OCI-M2 (cell line): Measurements from ENCODE around the gene RITA1.

Experiments
- DNase-seq: peaks from one replicate; lab custom pipeline; 2025; ENCODE audit not compliant: unreplicated experiment; lab: John Stamatoyannopoulos, UW

The RITA1 gene

DNA sequence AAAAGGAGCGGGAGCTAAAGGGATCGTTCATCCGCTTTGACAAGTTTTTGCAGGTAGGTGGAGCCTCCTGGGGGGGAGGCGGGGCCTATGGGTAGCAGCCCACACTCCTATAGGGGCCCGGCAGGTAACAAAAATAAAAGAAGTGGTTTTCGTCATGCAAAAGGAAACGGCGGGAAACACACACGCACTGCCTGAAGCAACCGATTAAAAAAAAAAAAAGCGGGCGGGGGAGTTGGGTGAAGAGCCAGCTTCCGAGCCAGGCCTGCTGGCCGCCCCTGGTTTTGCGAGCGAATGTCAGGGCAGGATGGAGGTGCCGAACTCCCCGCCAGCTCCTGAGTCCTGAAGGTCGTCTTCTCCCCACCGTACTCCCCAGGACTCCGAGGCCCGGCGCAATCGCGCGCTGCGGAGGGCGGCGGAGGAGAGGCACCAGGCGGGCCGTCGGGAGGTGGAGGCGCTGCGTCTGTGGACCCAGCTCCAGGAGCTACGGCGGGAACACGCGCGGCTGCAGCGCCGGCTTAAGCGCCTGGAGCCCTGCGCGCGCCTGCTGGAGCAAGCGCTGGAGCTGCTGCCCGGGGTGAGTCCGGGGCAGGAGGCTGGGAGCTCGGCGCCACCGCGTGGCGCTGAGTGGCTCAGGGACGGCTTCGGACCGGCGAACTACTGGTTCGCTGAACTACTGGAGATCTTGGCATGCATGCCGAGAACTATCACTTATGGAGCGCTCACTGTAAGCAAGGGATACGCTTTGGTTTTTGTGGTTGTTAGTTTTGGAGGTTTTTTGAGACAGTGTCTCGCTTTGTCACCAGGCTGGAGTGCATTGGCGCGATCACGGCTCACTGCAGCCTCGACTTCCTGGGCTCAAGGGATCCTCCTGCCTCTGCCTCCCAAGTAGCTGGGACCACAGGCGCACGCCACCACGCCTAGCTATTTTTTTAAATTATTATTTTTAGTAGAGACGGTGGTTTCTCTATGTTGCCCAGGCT is 32.4 kb upstream of the RITA1 start:
- DNase-seq: no peak

GRCh38 chr12:113154351-113154973 is 31.1 kb upstream of the RITA1 start:
- no peak for DNase-seq

GRCh38 chr12:113155060-113155459 is 30.5 kb upstream of the RITA1 start:
- DNase-seq: no peak

DNA sequence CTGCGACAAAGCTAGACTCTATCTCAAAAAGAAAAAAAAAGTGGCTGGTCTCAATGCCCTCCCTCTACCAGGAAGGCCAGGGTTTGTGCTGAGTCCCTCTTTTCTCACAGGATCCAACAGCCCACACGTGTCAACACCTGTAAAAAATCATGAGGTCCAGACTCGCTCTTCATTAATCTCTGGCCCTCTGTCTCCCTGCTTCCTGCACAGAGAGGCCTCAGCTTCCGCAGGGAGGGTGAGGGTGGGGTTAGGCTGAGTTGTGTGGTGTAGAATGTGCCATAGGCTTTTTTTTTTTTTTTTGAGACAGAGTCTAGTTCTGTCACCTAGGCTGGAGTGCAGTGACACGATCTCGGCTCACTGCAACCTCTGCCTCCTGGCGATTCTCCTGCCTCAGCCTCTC is 29.9 kb upstream of the RITA1 start:
- no peak for DNase-seq

GRCh38 chr12:113157218-113157859 is 28.2 kb upstream of the RITA1 start:
- no peak for DNase-seq

DNA sequence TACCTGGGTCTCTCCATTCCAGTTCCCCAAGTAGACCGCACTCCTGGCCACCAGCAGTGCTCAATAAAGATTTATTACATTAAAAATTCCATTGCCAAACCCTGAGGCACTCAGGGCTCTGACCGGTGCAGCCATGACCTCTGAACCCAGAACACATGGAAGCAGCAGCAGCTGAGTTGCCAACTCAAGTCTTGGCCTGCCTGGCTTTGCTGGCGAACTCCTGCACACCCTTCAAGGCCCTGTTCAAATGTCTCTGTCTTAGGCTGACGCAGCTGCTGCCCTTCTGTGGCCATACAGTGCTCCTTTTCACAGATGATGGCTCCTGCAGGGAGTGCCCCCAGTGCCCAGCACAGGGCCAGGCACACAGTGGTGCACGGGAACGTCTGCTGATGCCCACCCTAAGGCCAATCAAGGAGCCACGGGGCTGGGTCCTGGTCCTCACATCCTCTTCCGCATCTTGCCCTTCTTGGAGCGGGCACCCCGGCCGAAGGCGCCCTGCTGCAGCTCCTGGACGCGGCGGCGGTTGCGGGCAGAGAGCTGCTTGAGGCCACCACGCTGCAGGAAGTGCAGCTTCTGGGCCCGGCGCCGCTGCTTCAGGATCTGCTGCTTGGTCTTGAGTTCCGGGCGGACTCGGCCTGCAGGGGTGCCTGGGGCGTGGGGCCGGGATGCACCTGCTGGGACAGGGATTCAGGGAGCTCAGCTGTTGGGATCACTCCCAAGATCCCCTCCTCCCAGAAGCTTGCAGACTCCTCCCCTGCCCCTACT is 26.9 kb upstream of the RITA1 start:
- DNase-seq: no peak

- no peak for DNase-seq
Measured at GRCh38 chr12:113159937-113160336, 25.6 kb upstream of the RITA1 start.

GRCh38 chr12:113161415-113162016 is 24.0 kb upstream of the RITA1 start:
- DNase-seq: no peak

- DNase-seq: no peak
Measured at GRCh38 chr12:113162102-113163029, 23.2 kb upstream of the RITA1 start.

- no peak for DNase-seq
Measured at GRCh38 chr12:113163030-113163360, 22.5 kb upstream of the RITA1 start.

GRCh38 chr12:113164014-113164413 is 21.5 kb upstream of the RITA1 start:
- no peak for DNase-seq

- no peak for DNase-seq
Measured at GRCh38 chr12:113165521-113166450, 19.7 kb upstream of the RITA1 start.

- no peak for DNase-seq
Measured at GRCh38 chr12:113167868-113168267, 17.7 kb upstream of the RITA1 start.

DNA sequence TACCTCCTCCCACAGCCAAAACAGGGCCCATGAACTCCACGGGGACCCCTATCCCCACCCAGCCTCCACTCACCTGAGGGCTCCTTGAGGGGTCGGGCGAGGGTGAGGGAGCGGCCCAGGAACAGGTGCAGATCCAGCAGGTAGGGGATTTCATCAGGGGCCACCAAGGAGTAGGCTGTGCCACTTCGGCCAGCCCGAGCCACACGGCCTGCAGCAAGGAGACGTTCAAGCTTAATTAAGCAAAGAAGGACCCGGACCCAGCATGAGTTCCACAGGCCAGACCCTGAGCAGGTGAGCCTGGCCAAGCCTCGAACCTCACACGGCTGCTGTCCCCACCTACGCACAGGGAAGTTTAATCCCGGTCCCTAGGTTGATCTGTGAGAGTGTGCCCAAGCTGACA is 15.8 kb upstream of the RITA1 start:
- no peak for DNase-seq

DNA sequence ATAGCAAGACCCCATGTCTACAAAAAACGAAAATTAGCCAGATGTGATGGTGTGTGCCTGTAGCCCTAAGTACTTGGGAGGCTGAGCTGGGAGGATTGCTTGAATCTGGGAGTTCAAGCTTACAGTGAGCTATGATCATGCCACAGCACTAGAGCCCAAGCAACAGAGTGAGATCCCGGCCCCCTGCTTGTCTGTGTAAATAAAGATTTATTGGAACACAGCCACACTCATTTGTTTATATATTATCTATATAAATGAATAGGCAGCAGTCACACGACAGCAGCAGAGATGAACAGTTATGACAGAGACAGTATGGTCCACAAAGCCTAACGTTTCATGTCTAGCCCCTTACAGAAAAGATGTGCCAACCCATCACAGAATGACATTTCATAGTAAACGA is 15.1 kb upstream of the RITA1 start:
- DNase-seq: no peak

- DNase-seq: no peak
Measured at GRCh38 chr12:113170926-113171325, 14.6 kb upstream of the RITA1 start.

GRCh38 chr12:113171543-113171942 is 14.0 kb upstream of the RITA1 start:
- no peak for DNase-seq

GRCh38 chr12:113172185-113172584 is 13.3 kb upstream of the RITA1 start:
- no peak for DNase-seq
